IgD-negative memory B cell (primary cell): ENCODE measurements around the gene ZNF560. TPM values are rescaled to one million over a fixed set of nuclear protein-coding genes. Genes with fewer than 3 reads are reported as not detected.
A peak's percentile ranks its signal among the peaks of the same experiment; 100 is the strongest.
"Not testable (repeated sequence)": the region's sequence is repeated elsewhere in the genome, so short reads cannot be mapped to it uniquely, and the experiment has no call there.

ENCODE experiments used
- H3K27ac Mint-ChIP-seq, 3 donors: one replicate each; pipeline ENCODE4 v1.8.0; 2020 to 2022; ENCODE audit warnings: mild to moderate bottlenecking in 3 of 3, mixed read lengths in 3 of 3, moderate library complexity in 1 of 3
- H3K27me3 Mint-ChIP-seq: one replicate; pipeline ENCODE4 v1.8.0; 2021; ENCODE audit warnings: mixed read lengths
- H3K36me3 Mint-ChIP-seq: one replicate; pipeline ENCODE4 v1.8.0; 2020; ENCODE audit warnings: mild to moderate bottlenecking, mixed read lengths
- H3K4me1 Mint-ChIP-seq, 3 donors: one replicate each; pipeline ENCODE4 v1.8.0; 2020 to 2022; ENCODE audit warnings: mixed read lengths in 3 of 3, mild to moderate bottlenecking in 1 of 3
- H3K4me3 Mint-ChIP-seq, 4 donors: one replicate each; pipeline ENCODE4 v1.8.0; 2020 to 2022; ENCODE audit warnings: mild to moderate bottlenecking in 4 of 4, mixed read lengths in 4 of 4, moderate library complexity in 3 of 4
- H3K9me3 Mint-ChIP-seq, 3 donors: one replicate each; pipeline ENCODE4 v1.8.0; 2020 to 2021; ENCODE audit warnings: mixed read lengths in 3 of 3, mild to moderate bottlenecking in 1 of 3
- polyA plus RNA-seq: library from polyadenylated mRNA; unstranded; fragments of 300-500 nt; fragmentation: Illumina TruSeq; gene quantifications from one replicate; pipeline ENCODE4 v1.2.3, GENCODE V29; 2021

The ZNF560 gene
- polyA plus RNA-seq: not detected

DNA sequence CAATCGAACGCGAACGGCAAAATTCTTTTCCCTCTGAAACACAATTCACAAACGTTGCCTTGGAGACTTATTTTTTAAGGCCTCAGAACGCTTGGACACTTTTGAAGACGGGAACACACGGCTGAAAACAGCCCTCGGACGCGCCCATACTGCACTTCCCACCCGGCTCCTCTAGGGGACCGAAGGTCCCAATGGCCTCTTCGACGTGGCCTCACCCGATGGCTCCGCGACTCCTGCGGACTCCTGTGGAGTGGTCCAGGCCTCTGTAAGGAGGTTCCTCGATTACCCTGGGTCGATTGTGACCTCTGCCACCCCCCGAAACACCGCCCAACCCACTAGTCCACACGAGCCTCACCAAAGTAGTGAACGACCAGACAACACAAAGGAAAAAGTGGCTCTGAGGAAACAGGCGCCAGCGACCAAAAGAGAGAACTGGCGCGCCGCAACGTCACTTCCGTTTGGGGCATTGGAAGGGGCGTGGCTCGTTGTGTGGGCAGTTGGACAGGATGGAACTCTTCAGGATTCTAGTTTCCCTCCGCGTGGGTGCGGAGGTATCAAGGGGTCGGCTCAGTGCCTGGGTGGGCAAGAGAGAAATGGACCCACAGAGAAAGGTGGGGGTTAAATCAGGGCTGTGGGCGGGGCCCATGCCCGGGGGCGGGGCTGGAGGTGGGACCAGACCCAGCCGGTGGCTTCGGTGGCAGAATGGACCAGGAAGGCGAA lies at the start of gene ZNF560:
TSS of gene ZNF560 (minus strand) at position 434 of the 720 bp plus-strand sequence. CDS start 23,303 bp downstream, outside the sequence.
- H3K36me3 Mint-ChIP-seq: peaks cover 1% of the 10 kb centered on the region
- peaks cover 8 to 17% (median 8%) of the 10 kb centered on the region in 3 donors for H3K9me3 Mint-ChIP-seq
- H3K27me3 Mint-ChIP-seq: no peaks in the 10 kb centered on the region
- H3K27ac Mint-ChIP-seq: no peak within 1 kb of the TSS
- H3K4me3 Mint-ChIP-seq: no peak within 1 kb of the TSS
- H3K4me1 Mint-ChIP-seq: no peaks in the 10 kb centered on the region

DNA sequence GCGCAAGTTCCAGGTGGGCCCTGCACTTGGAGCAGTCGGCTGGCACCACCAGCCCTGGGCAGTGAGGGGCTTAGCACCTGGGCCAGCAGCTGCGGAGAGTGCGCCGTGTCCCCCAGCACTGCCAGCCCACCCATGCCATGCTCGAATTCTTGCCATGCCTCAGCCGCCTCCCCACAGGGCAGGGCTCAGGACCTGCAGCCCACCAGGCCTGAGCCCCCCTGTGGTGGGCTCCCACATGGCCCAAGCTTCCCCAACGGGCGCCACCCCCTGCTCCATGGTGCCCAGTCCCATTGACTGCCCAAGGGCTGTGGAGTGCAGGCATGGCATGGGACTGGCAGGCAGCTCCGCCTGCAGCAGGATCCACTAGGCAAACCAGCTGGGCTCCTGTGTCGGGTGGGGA lies 49.5 kb upstream of the ZNF560 start:
- Mint-ChIP-seq H3K27me3 (no peaks in the 10 kb centered on the region), H3K9me3 (peaks cover 5 to 19% (median 11%) of the 10 kb centered on the region in 3 donors), H3K4me1 (peaks cover 0 to 2% (median 0%) of the 10 kb centered on the region in 3 donors), H3K27ac (no peak overlapping the region), H3K4me3 (no peak overlapping the region), H3K36me3 (peaks cover 3% of the 10 kb centered on the region)

DNA sequence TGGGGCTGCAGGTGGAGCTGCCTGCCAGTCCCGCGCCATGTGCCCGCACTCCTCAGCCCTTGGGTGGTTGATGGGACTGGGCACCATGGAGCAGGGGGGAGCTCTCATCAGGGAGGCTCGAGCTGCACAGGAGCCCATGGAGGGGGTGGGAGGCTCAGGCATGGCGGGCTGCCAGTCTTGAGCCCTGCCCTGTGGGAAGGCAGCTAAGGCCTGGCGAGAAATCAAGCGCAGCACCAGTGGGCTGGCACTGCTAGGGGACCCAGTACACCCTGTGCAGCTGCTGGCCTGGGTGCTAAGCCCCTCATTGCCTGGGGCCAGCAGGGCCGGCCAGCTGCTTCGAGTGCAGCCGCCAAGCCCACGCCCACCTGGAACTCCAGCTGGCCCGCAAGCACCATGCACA lies 42.9 kb upstream of the ZNF560 start:
- not testable (repeated sequence) for H3K27me3 Mint-ChIP-seq, H3K4me3 Mint-ChIP-seq, H3K27ac Mint-ChIP-seq
- Mint-ChIP-seq H3K9me3 (peaks cover 4 to 17% (median 5%) of the 10 kb centered on the region in 3 donors), H3K4me1 (peaks cover 11 to 22% (median 18%) of the 10 kb centered on the region in 3 donors), H3K36me3 (peaks cover 14% of the 10 kb centered on the region)

DNA sequence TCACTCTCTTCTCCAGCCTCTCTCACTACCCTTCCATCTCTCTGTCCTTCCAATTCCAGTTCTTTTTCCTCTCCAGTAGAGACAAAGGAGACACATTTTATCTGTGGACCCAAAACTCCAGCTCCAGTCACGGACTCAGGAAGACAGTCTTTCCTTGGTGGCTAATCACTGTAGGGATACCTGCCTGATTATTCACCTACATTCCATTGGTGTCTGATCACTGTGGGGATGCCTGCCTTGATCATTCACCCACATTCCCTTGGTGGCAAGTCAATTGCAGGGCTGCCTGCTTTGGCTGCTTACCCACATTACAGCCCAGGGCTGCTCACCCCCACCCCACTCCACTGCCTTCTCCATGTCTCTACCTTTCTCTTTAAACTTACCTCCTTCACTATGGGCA lies 41.5 kb upstream of the ZNF560 start:
- H3K9me3 Mint-ChIP-seq: peaks cover 4 to 17% (median 5%) of the 10 kb centered on the region in 3 donors

DNA sequence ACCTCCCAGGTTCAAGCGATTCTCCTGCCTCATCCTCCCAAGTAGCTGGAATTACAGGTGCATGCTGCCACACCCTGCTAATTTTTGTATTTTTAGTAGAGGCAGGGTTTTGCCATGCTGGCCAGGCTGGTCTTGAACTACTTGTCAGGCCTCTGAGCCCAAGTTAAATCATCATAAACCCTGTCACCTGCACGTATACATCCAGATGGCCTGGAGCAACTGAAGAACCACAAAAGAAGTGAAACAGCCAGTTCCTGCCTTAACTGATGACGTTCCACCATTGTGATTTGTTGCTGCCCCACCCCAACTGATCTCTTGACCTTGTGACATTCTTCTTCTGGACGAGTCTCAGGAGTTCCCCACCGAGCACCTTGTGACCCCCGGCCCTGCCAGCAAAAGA lies 40.8 kb upstream of the ZNF560 start:
- Mint-ChIP-seq H3K27ac (peak overlapping the region in 1 of 3 donors; percentile 98), H3K9me3 (peaks cover 4 to 17% (median 5%) of the 10 kb centered on the region in 3 donors)

More for the DNA sequence above, 41.5 kb upstream of the ZNF560 start:
- Mint-ChIP-seq H3K4me1 (peaks cover 16 to 22% (median 18%) of the 10 kb centered on the region in 3 donors), H3K27ac (peak overlapping the region in 2 of 3 donors; percentile 5 to 83), H3K4me3 (peak overlapping the region in 3 of 4 donors; percentile 41 to 88 (median 86)), H3K36me3 (peaks cover 21% of the 10 kb centered on the region)
- not testable (repeated sequence) for H3K27me3 Mint-ChIP-seq

DNA sequence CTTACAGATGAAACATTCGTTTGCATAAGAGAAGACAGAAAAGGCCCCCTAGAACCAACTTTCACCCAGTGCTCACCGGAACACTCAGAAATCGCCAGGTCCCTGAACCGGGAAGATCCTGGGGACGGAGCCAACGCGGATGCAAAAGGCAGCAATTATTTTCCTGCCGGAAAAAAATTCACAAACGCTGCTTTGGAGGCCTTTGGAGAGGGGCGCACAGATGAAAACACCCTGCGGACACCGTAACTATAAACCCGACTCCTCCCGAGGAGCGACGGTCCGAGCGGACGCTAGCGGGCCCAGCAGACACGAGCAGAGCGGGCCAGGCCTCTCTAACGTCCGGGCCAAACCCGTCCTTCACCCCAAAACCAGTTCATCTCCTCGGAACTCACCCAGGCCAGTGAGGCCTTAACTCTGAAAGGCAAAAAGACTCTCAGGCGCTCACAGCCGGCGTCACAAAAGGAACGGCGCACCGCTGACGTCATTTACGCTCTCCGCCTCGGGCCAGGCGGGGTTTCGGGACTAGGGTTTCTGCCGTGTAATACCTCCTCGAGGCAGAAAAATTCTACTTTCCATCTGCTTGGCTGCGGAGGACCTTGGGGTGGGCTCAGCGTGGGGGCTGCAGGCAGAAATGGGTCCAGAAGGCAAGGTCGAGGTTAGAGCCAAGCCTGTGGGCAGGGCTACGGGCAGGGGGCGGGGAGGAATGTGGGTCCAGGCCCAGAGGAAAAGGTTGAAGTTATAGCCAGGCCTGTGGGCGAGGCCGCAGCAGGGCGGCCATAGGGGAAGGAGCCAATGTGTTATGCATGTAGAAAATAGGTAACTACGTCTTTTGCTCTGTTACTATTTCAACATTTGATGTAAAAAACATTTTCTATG lies 40.0 kb upstream of the ZNF560 start, which contains the start of gene ZNF426:
TSS of gene ZNF426 (minus strand) at position 463 of the 876 bp plus-strand sequence. CDS start 2,413 bp downstream, outside the sequence.
- Mint-ChIP-seq H3K27ac (peak within 1 kb of the TSS; percentile 72 to 98 (median 96)), H3K9me3 (peaks cover 4 to 23% (median 9%) of the 10 kb centered on the region in 3 donors), H3K27me3 (no peaks in the 10 kb centered on the region), H3K36me3 (peaks cover 35% of the 10 kb centered on the region), H3K4me3 (peak within 1 kb of the TSS; percentile 88 to 99 (median 98)), H3K4me1 (peaks cover 16 to 22% (median 18%) of the 10 kb centered on the region in 3 donors)

More for the DNA sequence above, 40.8 kb upstream of the ZNF560 start:
- Mint-ChIP-seq H3K4me1 (peaks cover 16 to 22% (median 18%) of the 10 kb centered on the region in 3 donors), H3K4me3 (peak overlapping the region; percentile 72 to 99 (median 87)), H3K36me3 (peaks cover 27% of the 10 kb centered on the region)
- H3K27me3 Mint-ChIP-seq: not testable (repeated sequence)

DNA sequence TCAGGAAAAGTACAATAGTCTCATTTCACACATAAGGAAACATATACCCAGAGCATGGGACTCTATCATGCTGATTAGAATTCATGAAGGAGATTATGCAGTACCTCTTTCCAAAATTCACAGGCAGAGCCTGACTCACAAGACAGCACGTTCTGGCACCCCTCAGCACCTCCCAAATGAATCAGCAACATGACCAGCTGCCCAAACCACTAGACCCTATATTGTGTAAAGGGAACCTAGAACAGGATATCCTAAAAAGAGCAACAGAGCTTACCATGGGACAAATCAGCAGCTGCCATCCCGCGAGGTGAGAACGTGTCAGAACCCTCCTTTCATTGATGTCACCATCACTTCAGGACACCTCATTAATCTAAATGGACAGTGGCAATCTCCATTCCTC lies 37.5 kb upstream of the ZNF560 start:
- Mint-ChIP-seq H3K4me3 (peak overlapping the region in 3 of 4 donors; percentile 45 to 79 (median 78)), H3K9me3 (peaks cover 11 to 40% (median 27%) of the 10 kb centered on the region in 3 donors), H3K4me1 (peaks cover 16 to 22% (median 18%) of the 10 kb centered on the region in 3 donors), H3K27me3 (no peaks in the 10 kb centered on the region), H3K27ac (peak overlapping the region in 1 of 3 donors; percentile 65), H3K36me3 (peaks cover 53% of the 10 kb centered on the region)

DNA sequence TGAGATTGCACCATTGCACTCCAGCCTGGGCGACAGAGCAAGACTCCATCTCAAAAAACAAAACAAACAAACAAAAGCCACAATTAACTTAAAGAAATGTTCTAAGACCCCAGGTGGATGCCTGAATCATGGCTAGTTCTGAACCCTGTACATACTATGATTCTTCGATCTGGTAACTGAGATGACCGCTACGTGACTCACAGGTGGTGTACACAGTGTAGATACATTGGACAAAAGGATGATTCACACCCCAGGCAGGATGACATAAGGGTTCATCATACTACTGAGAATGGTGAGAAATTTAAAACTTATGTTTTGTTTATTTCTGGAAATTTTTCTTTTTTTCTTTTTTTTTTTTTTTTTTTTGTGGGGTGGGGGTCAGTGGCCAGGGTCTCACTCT lies 33.5 kb upstream of the ZNF560 start:
- peak overlapping the region in 1 of 4 donors; percentile 17 for H3K4me3 Mint-ChIP-seq
- H3K4me1 Mint-ChIP-seq: peaks cover 0 to 5% (median 0%) of the 10 kb centered on the region in 3 donors
- H3K27me3 Mint-ChIP-seq: no peaks in the 10 kb centered on the region
- peaks cover 59% of the 10 kb centered on the region for H3K36me3 Mint-ChIP-seq
- peaks cover 10 to 40% (median 38%) of the 10 kb centered on the region in 3 donors for H3K9me3 Mint-ChIP-seq
- no peak overlapping the region for H3K27ac Mint-ChIP-seq

DNA sequence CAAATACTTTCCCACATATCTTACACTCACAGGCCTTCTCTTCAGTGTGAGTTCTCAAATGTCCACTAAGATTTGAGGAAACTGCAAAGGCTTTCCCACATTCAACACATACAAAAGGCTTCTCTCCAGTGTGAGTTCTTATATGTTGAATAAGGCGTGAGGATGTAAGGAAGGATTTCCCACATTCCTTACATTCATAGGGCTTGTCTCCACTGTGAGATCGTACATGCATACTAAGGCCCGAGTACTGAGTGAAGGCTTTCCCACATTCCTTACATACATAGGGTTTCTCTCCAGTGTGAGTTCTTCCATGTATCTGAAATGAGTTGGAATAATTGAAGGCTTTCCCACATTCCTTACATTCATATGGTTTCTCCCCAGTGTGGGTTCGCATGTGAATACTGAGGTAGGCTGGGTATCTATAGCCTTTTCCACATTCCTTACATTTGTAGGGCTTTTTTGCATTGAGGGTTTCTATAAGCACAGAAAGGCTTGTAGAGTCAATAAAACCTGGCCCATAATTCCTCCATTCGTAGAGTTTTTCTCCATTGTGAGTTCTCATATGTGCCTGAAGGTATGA lies 30.4 kb upstream of the ZNF560 start:
- peaks cover 13 to 50% (median 41%) of the 10 kb centered on the region in 3 donors for H3K9me3 Mint-ChIP-seq

DNA sequence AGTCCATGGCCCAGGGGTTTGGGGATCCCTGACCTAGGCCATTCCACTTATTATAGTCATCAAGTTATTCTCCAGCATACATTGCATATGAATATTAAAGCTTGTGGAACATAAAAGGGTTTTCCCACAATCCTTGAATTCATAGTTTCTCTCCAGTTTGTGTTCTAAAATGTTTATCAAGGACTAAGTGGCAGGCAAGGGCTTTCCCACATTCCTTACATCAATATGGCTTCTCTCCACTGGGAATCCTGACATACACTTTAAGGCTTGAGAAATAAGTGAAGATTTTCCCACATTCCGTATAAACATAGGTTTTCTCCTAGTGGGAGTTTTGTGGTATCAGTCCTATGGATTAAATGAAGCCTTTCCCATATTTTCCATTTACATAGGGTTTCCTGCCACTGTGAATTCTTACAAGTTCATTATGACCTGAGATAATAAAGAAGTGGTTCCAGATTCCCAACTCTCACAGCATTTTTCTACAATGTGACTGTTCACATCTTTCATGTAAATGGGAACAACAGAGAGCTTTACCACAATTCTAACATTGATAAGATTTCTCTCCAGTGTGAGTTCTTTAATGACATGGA lies 25.6 kb upstream of the ZNF560 start:
- no peak overlapping the region for H3K4me3 Mint-ChIP-seq
- H3K27me3 Mint-ChIP-seq: no peaks in the 10 kb centered on the region
- peaks cover 12% of the 10 kb centered on the region for H3K36me3 Mint-ChIP-seq
- peaks cover 10 to 39% (median 26%) of the 10 kb centered on the region in 3 donors for H3K9me3 Mint-ChIP-seq
- H3K4me1 Mint-ChIP-seq: no peaks in the 10 kb centered on the region
- no peak overlapping the region for H3K27ac Mint-ChIP-seq

More for the DNA sequence above, 30.4 kb upstream of the ZNF560 start:
- H3K27ac Mint-ChIP-seq: no peak overlapping the region
- H3K4me3 Mint-ChIP-seq: no peak overlapping the region
- H3K4me1 Mint-ChIP-seq: no peaks in the 10 kb centered on the region
- H3K36me3 Mint-ChIP-seq: peaks cover 46% of the 10 kb centered on the region
- H3K27me3 Mint-ChIP-seq: no peaks in the 10 kb centered on the region

DNA sequence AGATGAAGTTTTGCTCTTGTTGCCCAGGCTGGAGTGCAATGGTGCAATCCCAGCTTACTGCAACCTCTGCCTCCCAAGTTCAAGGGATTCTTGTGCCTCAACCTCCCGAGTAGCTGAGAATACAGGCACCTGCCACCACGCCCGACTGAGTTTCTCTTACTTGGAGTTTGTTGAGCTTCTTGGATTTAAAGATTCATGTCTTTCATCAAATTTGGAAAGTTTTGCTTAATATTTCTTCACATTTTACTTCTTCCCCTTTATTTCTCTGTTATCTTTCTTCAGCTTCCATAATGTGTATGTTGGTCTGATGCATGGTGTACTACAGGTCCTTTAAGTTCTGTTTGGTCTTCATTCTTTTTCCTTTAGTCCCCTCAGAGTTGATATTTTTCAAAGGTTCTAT lies 8.9 kb upstream of the ZNF560 start:
- Mint-ChIP-seq H3K9me3 (peaks cover 22 to 45% (median 25%) of the 10 kb centered on the region in 3 donors), H3K36me3 (no peaks in the 10 kb centered on the region), H3K27ac (no peak overlapping the region), H3K4me3 (no peak overlapping the region), H3K27me3 (no peaks in the 10 kb centered on the region), H3K4me1 (no peaks in the 10 kb centered on the region)

DNA sequence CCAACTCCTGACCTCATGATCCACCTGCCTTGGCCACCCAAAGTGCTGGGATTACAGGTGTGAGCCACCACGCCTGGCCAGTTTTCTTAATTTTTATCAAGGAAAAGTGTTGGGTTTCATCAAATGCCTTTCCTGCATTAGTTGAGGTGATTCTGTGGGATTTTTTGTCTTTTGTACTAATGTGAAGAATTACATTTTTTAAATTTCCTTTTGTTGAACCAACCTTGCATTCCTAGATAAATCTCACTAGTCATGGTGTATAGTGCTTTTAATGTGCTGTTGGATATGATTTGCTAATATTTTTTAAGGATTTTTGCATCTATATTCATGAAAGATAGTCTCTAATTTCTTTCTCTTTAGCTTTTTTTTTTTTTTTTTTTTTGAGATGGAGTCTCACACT lies 2.4 kb upstream of the ZNF560 start:
- no peak overlapping the region for H3K27ac Mint-ChIP-seq
- peaks cover 8 to 22% (median 12%) of the 10 kb centered on the region in 3 donors for H3K9me3 Mint-ChIP-seq
- no peak overlapping the region for H3K4me3 Mint-ChIP-seq
- no peaks in the 10 kb centered on the region for H3K27me3 Mint-ChIP-seq
- H3K4me1 Mint-ChIP-seq: no peaks in the 10 kb centered on the region
- H3K36me3 Mint-ChIP-seq: peaks cover 1% of the 10 kb centered on the region

DNA sequence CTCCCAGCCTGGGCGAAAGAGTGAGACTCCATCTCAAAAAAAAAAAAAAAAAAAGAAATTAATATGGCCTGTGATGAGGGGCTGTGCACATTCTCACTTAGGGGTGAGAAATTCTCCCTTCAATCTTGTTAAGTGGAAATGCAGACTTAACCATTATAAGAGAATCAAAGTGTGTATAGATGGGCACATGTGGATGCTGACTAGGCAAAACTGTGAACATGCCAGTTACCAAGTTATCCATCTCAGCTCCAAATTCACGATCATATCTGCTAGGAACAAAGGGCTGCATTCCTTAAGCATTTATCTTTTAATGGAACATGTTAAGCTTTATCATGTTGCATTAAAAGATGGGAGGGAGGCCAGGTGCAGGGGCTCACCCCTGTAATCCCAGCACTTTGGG lies 4.3 kb downstream of the ZNF560 start:
- H3K27ac Mint-ChIP-seq: no peak overlapping the region
- no peaks in the 10 kb centered on the region for H3K4me1 Mint-ChIP-seq
- peaks cover 3 to 17% (median 8%) of the 10 kb centered on the region in 3 donors for H3K9me3 Mint-ChIP-seq
- no peak overlapping the region for H3K4me3 Mint-ChIP-seq
- peaks cover 2% of the 10 kb centered on the region for H3K36me3 Mint-ChIP-seq
- H3K27me3 Mint-ChIP-seq: no peaks in the 10 kb centered on the region

DNA sequence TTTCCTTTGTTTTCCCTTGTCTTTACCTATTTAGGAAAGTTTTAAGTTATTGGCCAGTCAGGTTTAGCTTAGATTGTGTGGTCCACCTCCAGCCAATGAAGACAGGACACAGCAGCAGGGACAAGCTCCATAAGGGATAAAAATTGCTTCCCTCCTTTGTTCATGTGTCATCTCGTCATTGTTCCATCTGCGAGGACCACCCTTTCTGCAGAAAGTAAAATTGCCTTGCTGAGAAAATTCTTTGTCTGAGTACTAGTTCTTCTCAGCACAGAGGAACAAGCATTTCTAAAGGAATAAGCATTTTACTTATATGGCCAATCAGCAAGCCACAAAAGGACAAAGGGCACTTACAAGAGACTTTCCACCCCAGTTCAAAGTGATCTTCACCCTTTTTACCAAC lies 11.4 kb downstream of the ZNF560 start:
- Mint-ChIP-seq H3K27me3 (no peaks in the 10 kb centered on the region), H3K36me3 (no peaks in the 10 kb centered on the region), H3K4me3 (no peak overlapping the region), H3K27ac (no peak overlapping the region), H3K9me3 (peaks cover 5 to 28% (median 24%) of the 10 kb centered on the region in 3 donors), H3K4me1 (peaks cover 0 to 2% (median 0%) of the 10 kb centered on the region in 3 donors)
